GM19438 (cell line): ENCODE data around the gene HSD17B4.
"Not testable (repeated sequence)": the region's sequence is repeated elsewhere in the genome, so short reads cannot be mapped to it uniquely, and the experiment has no call there.

Experiments
- ATAC-seq: cut with Tn5 transposase; IDR thresholded peaks from one replicate; pipeline ENCODE4 v1.9.1; 2021; ENCODE audit warnings: low read depth; ENCODE audit not compliant: unreplicated experiment

Gene HSD17B4, protein sequence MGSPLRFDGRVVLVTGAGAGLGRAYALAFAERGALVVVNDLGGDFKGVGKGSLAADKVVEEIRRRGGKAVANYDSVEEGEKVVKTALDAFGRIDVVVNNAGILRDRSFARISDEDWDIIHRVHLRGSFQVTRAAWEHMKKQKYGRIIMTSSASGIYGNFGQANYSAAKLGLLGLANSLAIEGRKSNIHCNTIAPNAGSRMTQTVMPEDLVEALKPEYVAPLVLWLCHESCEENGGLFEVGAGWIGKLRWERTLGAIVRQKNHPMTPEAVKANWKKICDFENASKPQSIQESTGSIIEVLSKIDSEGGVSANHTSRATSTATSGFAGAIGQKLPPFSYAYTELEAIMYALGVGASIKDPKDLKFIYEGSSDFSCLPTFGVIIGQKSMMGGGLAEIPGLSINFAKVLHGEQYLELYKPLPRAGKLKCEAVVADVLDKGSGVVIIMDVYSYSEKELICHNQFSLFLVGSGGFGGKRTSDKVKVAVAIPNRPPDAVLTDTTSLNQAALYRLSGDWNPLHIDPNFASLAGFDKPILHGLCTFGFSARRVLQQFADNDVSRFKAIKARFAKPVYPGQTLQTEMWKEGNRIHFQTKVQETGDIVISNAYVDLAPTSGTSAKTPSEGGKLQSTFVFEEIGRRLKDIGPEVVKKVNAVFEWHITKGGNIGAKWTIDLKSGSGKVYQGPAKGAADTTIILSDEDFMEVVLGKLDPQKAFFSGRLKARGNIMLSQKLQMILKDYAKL

DNA sequence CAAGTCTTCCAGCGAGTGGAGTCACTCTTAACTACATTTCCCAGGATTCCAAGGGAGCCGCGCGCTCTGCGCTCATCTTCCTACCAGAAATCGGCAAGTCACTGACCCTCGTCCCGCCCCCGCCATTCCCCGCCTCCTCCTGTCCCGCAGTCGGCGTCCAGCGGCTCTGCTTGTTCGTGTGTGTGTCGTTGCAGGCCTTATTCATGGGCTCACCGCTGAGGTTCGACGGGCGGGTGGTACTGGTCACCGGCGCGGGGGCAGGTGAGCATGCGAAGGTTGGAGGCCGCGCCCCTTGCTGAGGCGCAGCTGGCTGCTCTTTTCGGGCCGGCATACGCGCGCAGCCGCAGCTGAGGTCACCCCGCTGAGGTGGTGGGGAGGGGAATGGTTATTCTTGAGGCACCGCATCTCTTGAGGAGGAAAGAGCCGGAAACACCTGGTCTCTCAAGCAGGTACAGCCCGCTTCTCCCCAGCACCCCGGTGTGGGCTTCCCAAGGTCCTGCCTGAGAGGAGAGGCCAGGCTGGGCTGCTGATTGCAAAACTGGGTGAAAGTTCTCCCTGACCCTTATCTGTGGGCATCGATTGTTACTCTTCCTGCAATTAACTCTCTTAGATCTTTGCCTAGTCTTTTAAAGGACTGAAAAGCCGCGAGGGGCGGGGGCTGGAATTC lies at the start of gene HSD17B4:
Gene HSD17B4 (plus strand): TSS at position 125 of the 667 bp plus-strand sequence. CDS start 79 bp downstream, at position 204.
- ATAC-seq: peak; percentile 94

DNA sequence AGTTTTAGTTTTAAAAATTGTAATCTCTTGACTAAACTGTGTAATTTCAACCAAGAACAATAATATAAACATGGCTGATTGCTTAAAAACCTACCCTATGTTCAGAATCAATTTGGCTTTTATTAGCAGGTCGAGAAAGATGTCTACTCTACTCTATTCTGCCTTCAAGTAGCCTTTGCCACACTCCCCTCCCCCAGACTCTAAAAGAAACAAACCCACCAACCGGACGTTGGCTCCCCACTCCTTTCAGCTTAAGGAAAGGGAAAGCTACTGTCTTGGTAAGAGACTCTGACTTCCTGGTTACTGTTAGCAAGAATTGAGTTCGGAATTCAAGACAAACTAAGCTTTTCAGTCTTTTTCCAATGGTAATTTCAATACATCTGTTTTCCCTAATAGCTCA lies 49.7 kb upstream of the HSD17B4 start:
- no peak for ATAC-seq

- no peak for ATAC-seq
Observed at GRCh38 chr5:119404033-119404432, 48.3 kb upstream of the HSD17B4 start.

GRCh38 chr5:119405419-119405818 lies 46.9 kb upstream of the HSD17B4 start:
- no peak for ATAC-seq

DNA sequence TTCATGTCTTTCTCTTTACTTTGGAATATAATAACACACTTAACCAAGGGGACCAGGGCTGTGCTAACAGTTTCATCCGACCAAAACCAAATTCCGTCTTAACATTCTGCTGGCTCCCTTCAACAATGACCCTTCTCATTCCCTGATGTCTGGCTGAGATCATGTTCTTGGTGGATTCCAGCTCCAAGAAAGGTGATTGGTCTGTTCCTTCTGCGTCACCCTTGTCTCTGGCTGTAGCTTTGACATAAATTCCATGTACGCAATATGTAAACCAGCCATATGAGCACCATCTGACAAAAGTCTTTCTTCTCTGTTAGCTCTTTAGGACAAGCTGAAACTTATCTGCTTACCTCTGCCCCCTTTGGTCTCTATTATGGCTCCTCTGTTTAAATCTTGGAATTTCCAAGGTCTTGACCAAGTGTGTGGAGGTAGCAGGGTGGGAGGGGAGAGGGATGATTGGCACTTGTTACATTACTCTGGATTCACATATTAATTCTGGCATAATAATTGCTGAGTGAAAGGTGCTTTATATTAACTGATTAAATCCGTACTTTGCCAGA lies 45.7 kb upstream of the HSD17B4 start:
- no peak for ATAC-seq

DNA sequence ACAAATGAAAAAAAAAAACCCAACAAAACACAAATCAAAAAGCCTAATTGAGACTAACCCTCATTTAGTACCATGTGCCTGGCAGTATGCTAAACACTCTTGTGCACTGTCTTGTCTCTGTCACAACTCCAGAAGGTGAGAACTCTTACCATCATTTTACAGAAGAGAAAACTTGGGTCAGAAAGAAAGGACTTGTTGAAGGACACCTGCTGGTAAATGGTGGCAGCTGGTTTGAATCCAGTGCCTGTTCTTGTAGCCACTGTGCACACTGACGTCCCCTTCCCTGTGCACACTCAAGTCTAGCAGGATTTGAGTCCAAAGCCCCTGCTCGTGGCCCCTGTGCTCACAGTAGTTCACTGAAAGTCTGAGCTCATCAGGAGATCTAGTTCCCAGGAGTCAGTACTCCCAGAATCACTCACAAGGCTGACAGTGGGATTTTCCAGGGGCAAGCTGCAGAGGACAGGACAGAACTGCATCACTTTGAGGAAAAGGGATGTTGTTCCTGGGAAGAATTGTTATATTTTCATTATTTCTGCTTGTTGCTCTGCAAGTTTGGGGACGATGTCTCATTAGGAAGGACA lies 43.0 kb upstream of the HSD17B4 start:
- ATAC-seq: no peak

GRCh38 chr5:119410448-119411159 lies 41.7 kb upstream of the HSD17B4 start:
- no peak for ATAC-seq

DNA sequence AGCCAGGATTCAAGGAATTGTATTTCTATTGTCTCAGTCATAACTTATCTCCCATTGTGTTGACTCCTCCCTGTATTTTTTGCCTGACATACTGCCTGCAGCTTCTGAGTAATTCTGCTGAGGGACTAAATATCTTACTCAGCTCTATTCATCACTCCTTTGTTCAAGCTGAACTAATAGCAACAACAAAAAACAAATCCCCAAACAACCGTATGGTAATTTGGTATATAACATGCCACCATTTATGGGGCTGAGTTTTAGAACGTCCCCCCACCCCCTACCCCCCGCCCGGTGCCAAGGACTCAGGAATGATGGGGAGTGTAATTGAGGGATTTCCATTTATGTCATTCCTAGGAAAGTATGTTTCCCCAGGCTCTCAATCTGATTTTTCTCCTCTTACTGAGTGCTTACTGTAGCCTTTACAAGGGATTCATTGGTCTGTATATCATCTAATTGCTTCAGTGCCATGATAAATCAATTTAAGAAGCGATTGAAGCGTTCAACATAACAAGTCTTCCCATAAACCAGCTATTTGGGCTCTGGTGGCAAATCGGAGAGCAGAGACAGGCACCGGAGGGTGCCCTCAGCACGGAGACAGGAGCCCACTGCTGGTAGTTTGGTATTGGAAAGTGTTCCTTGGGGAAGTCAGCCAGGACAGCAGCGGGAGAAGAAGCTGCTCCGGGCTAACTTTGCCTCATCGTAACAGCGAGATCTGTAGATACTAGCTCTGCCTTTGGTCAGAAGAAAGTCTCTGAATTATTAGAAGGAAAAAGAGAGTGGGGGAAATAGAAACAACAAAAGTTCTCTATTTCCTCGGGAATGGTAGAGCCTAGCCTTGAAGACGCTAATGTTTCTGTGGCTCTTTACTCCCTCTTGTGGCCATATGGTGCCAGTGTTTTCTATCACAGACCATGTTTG lies 40.7 kb upstream of the HSD17B4 start:
- ATAC-seq: peak; percentile 74

GRCh38 chr5:119412279-119413227 lies 39.7 kb upstream of the HSD17B4 start:
- ATAC-seq: no peak

DNA sequence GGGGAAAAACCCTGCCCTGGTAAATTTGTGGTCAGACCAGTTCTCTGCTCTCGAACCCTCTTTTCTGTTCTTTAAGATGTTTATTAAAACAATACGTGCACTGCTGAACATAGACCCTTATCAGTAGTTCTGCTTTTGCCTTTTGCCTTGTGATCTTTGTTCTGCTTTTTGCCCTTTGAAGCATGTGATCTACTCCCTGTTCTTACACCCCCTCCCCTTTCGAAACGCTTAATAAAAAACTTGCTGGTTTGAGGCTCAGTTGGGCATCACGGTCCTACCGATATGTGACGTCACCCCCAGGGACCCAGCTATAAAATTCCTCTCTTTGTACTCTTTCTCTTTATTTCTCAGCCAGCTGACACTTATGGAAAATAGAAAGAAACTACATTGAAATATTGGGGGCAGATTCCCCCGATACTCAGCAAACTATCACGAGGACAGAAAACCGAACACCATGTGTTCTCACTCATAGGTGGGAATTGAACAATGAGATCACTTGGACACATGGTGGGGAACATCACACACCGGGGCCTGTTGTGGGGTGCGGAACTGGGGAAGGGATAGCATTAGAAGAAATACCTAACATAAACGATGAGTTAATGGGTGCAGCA lies 38.1 kb upstream of the HSD17B4 start:
- ATAC-seq: not testable (repeated sequence)

DNA sequence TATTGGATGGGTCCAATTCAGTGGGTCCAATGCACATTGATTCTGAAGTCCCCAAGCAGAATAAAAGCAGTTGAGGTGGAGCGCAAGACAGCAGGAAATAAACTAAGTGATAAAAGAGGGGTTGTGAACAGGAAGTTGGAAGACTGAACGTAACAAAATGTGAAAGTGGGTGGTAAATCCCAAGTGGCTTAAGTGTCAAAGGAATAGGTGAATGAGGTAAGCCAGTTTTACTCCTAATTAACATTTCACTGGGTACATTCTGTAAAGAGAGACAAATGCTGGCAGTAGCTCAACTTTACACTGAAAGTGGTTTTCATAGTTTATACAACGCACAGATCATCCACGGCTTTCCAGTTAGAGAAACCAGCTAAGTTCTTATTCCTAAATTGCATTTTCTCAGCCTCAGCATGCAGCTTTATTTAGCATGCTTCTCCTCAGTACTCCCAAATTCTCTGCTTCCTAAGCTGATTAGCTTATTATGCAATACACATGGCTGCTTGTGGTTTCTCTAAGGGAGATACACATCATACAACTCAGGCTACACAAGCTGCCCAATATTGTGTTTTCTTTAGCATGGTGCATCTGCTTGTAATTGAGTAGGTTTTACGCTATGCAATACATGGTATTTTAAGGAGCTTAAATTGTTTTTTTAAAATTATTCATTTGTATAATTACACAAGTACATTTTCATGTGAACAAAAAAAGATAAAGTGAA lies 34.2 kb upstream of the HSD17B4 start:
- ATAC-seq: no peak

- no peak for ATAC-seq
Observed at GRCh38 chr5:119418606-119419100, 33.6 kb upstream of the HSD17B4 start.

GRCh38 chr5:119420169-119420568 lies 32.1 kb upstream of the HSD17B4 start:
- no peak for ATAC-seq

- ATAC-seq: no peak
Observed at GRCh38 chr5:119426057-119426456, 26.2 kb upstream of the HSD17B4 start.

DNA sequence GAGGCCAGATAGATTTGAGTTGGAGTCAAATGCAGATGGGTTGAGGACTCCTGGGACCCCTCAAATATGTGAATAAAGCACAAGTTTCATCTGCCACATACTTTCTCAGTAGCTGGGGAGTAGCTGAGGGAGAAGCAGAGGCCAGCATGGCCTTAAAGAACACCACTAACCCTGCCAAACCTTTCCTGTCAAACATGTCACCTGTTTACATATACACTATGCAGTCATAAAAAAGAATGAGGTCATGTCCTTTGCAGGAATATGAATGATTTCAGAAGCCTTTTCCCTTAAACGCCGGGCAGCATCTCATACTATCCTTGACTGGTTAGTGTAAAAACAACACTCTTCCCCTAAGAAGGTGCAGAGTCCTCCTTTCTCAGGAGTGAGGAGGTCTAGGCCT lies 25.2 kb upstream of the HSD17B4 start:
- ATAC-seq: no peak

GRCh38 chr5:119427596-119427995 lies 24.7 kb upstream of the HSD17B4 start:
- not testable (repeated sequence) for ATAC-seq

- not testable (repeated sequence) for ATAC-seq
Observed at GRCh38 chr5:119428166-119428565, 24.1 kb upstream of the HSD17B4 start.
